A673 (cell line): ENCODE measurements around the gene XAGE1A. TPM values are rescaled to one million over a fixed set of nuclear protein-coding genes. Genes with fewer than 3 reads are reported as not detected.
"Not testable (repeated sequence)": the region's sequence is repeated elsewhere in the genome, so short reads cannot be mapped to it uniquely, and the experiment has no call there.

Experiments used
- BruUV-seq: library from RNA; stranded (reverse); fragments of 400-500 nt; replicated peaks from 2 replicates; lab custom pipeline; 2021; lab: Mats Ljungman, UMichigan
- CTCF ChIA-PET: fragments of 300-600 bp; sonication (Branson Sonifier 250); formaldehyde crosslinking; loops from one replicate; lab custom pipeline; 2022; ENCODE audit warnings: antibody characterized with exemption; lab: Charles Lee
- POLR2A ChIA-PET: fragments of 300-600 bp; sonication (Branson Sonifier 250); formaldehyde crosslinking; loops from one replicate; lab custom pipeline; 2022; ENCODE audit warnings: antibody characterized with exemption; ENCODE audit not compliant: low non-redundant PET; lab: Charles Lee
- DNase-seq: peaks from one replicate; pipeline ENCODE4 v3.0.0-alpha.2; 2015; ENCODE audit warnings: low spot score
- H3K27ac ChIP-seq: fragments of 200-600 bp; sonication (generic); 2 replicates; pipeline ENCODE4 v1.5.1; 2016; ENCODE audit warnings: mixed run types, low read depth, mild to moderate bottlenecking, mixed read lengths, antibody characterized with exemption, low read length; ENCODE audit not compliant: poor library complexity, severe bottlenecking
- H3K27me3 ChIP-seq: fragments of 200-600 bp; sonication (generic); replicated peaks from 2 replicates; pipeline ENCODE4 v1.6.1; 2017; ENCODE audit warnings: mixed run types, low read depth, mild to moderate bottlenecking, mixed read lengths, antibody characterized with exemption, low read length; ENCODE audit not compliant: insufficient read depth, poor library complexity
- H3K36me3 ChIP-seq: fragments of 200-600 bp; sonication (generic); 2 replicates; pipeline ENCODE4 v1.6.1; 2016; ENCODE audit warnings: mixed run types, mild to moderate bottlenecking, mixed read lengths, antibody characterized with exemption, low read length; ENCODE audit not compliant: insufficient read depth, poor library complexity, severe bottlenecking
- H3K4me1 ChIP-seq: fragments of 200-600 bp; sonication (generic); 2 replicates; pipeline ENCODE4 v1.6.1; 2017; ENCODE audit warnings: mixed run types, mild to moderate bottlenecking, mixed read lengths, antibody characterized with exemption, low read length; ENCODE audit not compliant: insufficient read depth, poor library complexity, severe bottlenecking
- H3K4me3 ChIP-seq: fragments of 200-600 bp; sonication (generic); 2 replicates; pipeline ENCODE4 v1.5.1; 2016; ENCODE audit warnings: low read depth, mixed run types, mild to moderate bottlenecking, mixed read lengths, low read length; ENCODE audit not compliant: poor library complexity, severe bottlenecking
- H3K9me3 ChIP-seq: fragments of 200-600 bp; sonication (generic); 2 replicates; pipeline ENCODE4 v1.6.1; 2016; ENCODE audit warnings: mixed run types, low read depth, mild to moderate bottlenecking, mixed read lengths, antibody characterized with exemption, low read length; ENCODE audit not compliant: poor library complexity, severe bottlenecking
- EZH2 ChIP-seq: fragments of 200-600 bp; sonication (generic); IDR thresholded peaks from 2 replicates; pipeline ENCODE4 v1.6.1; 2017; ENCODE audit warnings: borderline replicate concordance, low read depth, mild to moderate bottlenecking, mixed read lengths, antibody characterized with exemption, low read length; ENCODE audit not compliant: poor library complexity, severe bottlenecking
- intact Hi-C: fragments of 100-400 bp; cut with micrococcal nuclease; formaldehyde crosslinking; loops from one replicate; pipeline ENCODE4 v1.10.0; 2022; ENCODE audit not compliant: unreplicated experiment
- total RNA-seq: library from RNA; stranded (reverse); gene quantifications from 2 replicates; pipeline ENCODE4 v1.2.3, GENCODE V29; 2021
- TF ChIP-seq, protein P1 (sequence below): fragments of 300-800, 200-600 bp; sonication (generic); conservative IDR thresholded peaks from 2 replicates; pipeline ENCODE4 v1.5.1; 2017; ENCODE audit warnings: low read depth, mild to moderate bottlenecking, antibody characterized with exemption, low read length, moderate library complexity, mixed read lengths

XAGE1A gene
- total RNA-seq, 1 experiment from 2014 or later = 36.9 TPM

DNA sequence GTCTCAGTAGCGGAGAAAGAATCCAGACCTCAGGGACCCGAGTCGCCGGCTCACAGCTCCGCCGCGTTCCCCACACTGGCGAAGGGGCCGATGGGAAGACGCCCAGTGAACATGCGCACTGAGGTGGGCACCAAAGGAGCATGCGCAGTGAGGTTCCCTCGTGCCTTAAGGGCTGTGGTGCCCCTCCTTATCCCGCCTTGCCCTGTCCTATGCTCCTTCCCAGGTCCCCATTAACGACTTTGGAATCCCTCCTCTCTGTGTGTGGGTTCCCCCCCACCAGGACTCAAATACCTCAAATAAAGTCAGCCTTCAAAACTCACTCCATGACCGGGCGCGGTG, 21.3 kb downstream of the XAGE1A start, which contains the start of gene XAGE1B:
TSS of gene XAGE1B (minus strand) at position 77 of the 339 bp plus-strand sequence. CDS start 1,536 bp downstream, outside the sequence.
- H3K27ac ChIP-seq, DNase-seq, H3K4me1 ChIP-seq, H3K27me3 ChIP-seq, H3K4me3 ChIP-seq, BruUV-seq, POLR2A ChIA-PET, H3K9me3 ChIP-seq, intact Hi-C loops, CTCF ChIA-PET, H3K36me3 ChIP-seq: not testable (repeated sequence)

DNA sequence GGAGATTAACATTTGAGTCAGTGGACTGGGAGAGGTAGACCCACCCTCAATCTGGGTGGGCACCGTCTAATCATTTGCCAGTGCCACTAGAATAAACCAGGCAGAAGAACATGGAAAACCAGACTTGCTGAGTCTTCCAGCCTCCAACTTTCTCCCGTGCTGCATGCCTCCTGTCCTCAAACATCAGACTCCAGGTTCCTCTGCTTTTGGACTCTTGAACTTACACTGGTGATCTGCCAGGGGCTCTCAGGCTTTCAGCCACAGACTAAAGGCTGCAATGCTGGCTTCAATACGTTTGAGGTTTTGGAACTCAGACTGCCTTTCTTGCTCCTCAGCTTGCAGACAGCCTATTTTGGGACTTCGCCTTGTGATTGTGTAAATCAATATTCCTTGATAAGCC, 45.4 kb downstream of the XAGE1A start:
- DNase-seq, POLR2A ChIA-PET, CTCF ChIA-PET, H3K36me3 ChIP-seq, intact Hi-C loops, H3K4me1 ChIP-seq, H3K9me3 ChIP-seq, H3K27me3 ChIP-seq, BruUV-seq, H3K27ac ChIP-seq, H3K4me3 ChIP-seq: not testable (repeated sequence)

DNA sequence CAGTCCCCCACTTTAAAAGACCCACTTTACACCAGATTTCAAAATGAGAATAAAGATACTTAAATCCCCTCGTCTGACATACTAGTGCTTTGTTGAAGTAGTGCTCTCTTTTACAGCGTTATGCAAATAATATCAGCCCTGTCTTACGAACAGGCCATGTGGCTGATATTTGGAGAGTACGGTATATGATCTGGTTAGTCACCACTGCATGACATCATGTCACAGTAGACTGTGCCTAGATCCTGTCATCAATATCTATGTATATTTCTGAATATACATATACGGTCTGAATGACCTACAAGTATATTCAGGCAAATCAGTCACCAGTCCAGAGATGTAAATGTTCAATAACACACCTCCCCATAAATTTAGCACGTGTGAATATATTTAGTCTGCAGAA, 46.7 kb downstream of the XAGE1A start:
- no peaks in the 10 kb centered on the region for H3K9me3 ChIP-seq
- CTCF ChIA-PET = no interaction called here
- BruUV-seq = no TSS peak
- no peak overlapping the region for H3K4me3 ChIP-seq
- TF ChIP-seq, protein P1, sequence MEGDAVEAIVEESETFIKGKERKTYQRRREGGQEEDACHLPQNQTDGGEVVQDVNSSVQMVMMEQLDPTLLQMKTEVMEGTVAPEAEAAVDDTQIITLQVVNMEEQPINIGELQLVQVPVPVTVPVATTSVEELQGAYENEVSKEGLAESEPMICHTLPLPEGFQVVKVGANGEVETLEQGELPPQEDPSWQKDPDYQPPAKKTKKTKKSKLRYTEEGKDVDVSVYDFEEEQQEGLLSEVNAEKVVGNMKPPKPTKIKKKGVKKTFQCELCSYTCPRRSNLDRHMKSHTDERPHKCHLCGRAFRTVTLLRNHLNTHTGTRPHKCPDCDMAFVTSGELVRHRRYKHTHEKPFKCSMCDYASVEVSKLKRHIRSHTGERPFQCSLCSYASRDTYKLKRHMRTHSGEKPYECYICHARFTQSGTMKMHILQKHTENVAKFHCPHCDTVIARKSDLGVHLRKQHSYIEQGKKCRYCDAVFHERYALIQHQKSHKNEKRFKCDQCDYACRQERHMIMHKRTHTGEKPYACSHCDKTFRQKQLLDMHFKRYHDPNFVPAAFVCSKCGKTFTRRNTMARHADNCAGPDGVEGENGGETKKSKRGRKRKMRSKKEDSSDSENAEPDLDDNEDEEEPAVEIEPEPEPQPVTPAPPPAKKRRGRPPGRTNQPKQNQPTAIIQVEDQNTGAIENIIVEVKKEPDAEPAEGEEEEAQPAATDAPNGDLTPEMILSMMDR = no peak
- TF ChIP-seq EZH2 = no peak
- H3K27me3 ChIP-seq = no peaks in the 10 kb centered on the region
- H3K27ac ChIP-seq = no peak overlapping the region
- intact Hi-C loops = no loop called here
- POLR2A ChIA-PET = no interaction called here
- no peaks in the 10 kb centered on the region for H3K36me3 ChIP-seq
- H3K4me1 ChIP-seq = no peaks in the 10 kb centered on the region
- no peak for DNase-seq

DNA sequence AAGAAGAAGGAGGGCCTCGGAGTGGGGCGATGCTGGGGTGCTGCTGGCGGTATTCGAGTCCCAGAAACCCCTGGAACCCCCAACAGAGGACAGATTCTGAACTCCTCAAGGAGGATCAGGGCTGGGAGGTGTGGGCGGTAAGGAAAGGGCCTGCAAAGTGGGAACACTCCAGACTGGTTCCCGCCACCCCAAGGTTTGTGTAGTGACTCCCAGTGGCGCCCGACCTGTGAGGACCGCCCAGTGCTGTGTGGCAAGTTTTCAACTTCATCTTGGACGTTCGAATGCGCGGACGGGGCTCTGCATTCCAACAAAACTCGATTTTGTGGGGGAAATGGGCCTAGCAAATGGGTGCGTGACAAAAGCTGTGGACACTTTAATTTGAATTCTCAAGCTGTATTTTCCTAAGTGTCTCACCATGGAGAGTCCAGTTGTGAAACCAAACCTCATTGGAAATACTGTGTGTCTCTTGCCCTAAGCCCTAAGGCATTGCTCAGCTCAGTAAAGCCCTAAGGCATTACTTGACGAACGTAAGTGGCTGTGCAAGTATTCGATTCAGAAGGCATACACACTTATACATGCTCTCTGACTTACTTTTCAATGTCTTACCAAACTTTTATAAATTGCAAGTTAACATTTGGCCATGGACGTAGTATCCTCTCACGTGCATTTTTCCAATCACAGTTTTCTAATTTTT, 48.7 kb downstream of the XAGE1A start:
- no peaks in the 10 kb centered on the region for H3K27me3 ChIP-seq
- intact Hi-C loops = no loop called here
- H3K4me1 ChIP-seq = no peaks in the 10 kb centered on the region
- no peak overlapping the region for H3K27ac ChIP-seq
- H3K4me3 ChIP-seq = no peak overlapping the region
- no peak for TF ChIP-seq EZH2
- TF ChIP-seq, protein P1 = no peak
- H3K9me3 ChIP-seq = no peaks in the 10 kb centered on the region
- no peak for DNase-seq
- no TSS peak for BruUV-seq
- H3K36me3 ChIP-seq = no peaks in the 10 kb centered on the region
- ChIA-PET CTCF (no interaction called here), POLR2A (no interaction called here)

DNA sequence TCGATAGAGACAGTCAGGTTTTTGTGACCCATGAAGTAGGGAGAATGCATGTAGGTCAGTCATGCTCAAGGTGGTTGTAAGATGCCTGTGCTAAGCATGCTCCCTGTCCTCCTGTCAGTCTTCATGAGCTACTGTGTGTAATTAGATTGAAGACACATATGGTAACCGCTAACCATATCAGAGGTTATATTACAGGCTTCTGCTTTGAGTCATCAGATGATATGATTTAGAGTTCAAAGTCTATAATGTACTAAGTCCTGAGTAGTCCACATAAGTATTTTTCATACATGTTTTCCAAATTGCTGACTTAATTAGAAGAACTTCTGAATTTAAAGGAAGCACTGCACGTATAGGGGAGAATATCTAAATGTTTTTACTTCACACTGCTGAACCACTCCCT, 53.2 kb downstream of the XAGE1A start:
- H3K4me3 ChIP-seq, BruUV-seq, H3K36me3 ChIP-seq, intact Hi-C loops, CTCF ChIA-PET, DNase-seq, H3K27me3 ChIP-seq, POLR2A ChIA-PET, H3K9me3 ChIP-seq, H3K4me1 ChIP-seq, H3K27ac ChIP-seq: not testable (repeated sequence)
